ENCODE data around the gene LRBA. TPM values are rescaled to one million over a fixed set of nuclear protein-coding genes. Genes with fewer than 3 reads are reported as not detected.

LRBA gene
- total and polyA plus RNA-seq, 2 donors (not counting 3 experiments of a cell fraction or from before 2014, with no cell fraction given) = 18.0 to 35.1 TPM

GRCh38 chr4:150425161-150425560 lies 589.9 kb downstream of the LRBA start:
- no peak for FAIRE-seq
- intact Hi-C loops (cut with micrococcal nuclease) = no loop called here
- no peak for DNase-seq (ENCODE audit: low read depth, low spot score)
- Histone ChIP-seq H3K4me2 (ENCODE audit: insufficient read depth, low read length) (no peak overlapping the region), H3K9me1 (replicated peaks; ENCODE audit: control insufficient read depth, extremely low read depth, insufficient read depth, low read length) (no peaks in the 10 kb centered on the region), H3K27ac (ENCODE audit: insufficient read depth, low read depth, low read length) (no peak overlapping the region), H3K9me3 (replicated peaks; ENCODE audit: control insufficient read depth, insufficient read depth, low read length) (no peaks in the 10 kb centered on the region), H3K79me2 (ENCODE audit: control insufficient read depth, insufficient read depth, low read length) (no peaks in the 10 kb centered on the region), H3K9ac (replicated peaks; ENCODE audit: extremely low read depth, insufficient read depth, low read length) (no peak overlapping the region), H3K4me1 (ENCODE audit: control insufficient read depth, extremely low read depth, insufficient read depth, low read length) (no peaks in the 10 kb centered on the region), H2AFZ (ENCODE audit: low read depth, low read length) (no peak overlapping the region), H3K27me3 (ENCODE audit: control insufficient read depth in 2 of 2, insufficient read depth in 2 of 2, low read length in 2 of 2) (no peaks in the 10 kb centered on the region), H3K36me3 (ENCODE audit: control insufficient read depth in 2 of 2, extremely low read depth in 1 of 2, insufficient read depth in 2 of 2, low read length in 2 of 2) (no peaks in the 10 kb centered on the region), H4K20me1 (replicated peaks; ENCODE audit: control insufficient read depth, extremely low read depth, insufficient read depth, low read length) (no peaks in the 10 kb centered on the region), H3K4me3 (replicated peaks in 1 of 3; ENCODE audit: insufficient read depth in 1 of 3, low read depth in 1 of 3, low read length in 3 of 3) (no peak overlapping the region)
- TF ChIP-seq MAX (IDR thresholded peaks at IDR 0.05; ENCODE audit: insufficient read depth, insufficient read length) (no peak), FOS (IDR thresholded peaks at IDR 0.05; ENCODE audit: borderline replicate concordance, insufficient read depth, low read length) (no peak), POLR2AphosphoS5 (IDR thresholded peaks at IDR 0.05; ENCODE audit: insufficient read depth, low read depth, low read length) (no peak), CTCF (IDR thresholded peaks at IDR 0.05; ENCODE audit: extremely low read depth in 1 of 2, insufficient read depth in 1 of 2, low read depth in 1 of 2, low read length in 2 of 2) (no peak), POLR2A (IDR thresholded peaks at IDR 0.05; ENCODE audit: low read depth, low read length) (no peak), EZH2 (IDR thresholded peaks at IDR 0.05; ENCODE audit: borderline replicate concordance, low read depth, low read length, severe bottlenecking) (no peak), GATA2 (IDR thresholded peaks at IDR 0.05; ENCODE audit: insufficient read depth, insufficient read length, low read depth, low read length) (no peak), JUN (IDR thresholded peaks at IDR 0.05; ENCODE audit: borderline replicate concordance, insufficient read depth, insufficient read length, low read depth) (no peak), MYC (IDR thresholded peaks at IDR 0.05; ENCODE audit: low read depth, low read length) (no peak)
- dilution Hi-C loops (cut with MboI; ENCODE audit: extremely low pct_ligation_motif_present, low sequenced_read_pairs) = no loop called here
- POLR2A ChIA-PET = no interaction called here
- CTCF ChIA-PET = interaction anchor here (1.2 kb wide), 1 partner anchor 21 kb away, joined by 3 read pairs; no protein-coding TSS in a partner anchor
- BruUV-seq (replicated peaks) = no TSS peak
